ENCODE data around the gene CHSY3.

GRCh38 chr5:130116972-130117371 lies 212.7 kb downstream of the CHSY3 start:
- TF ChIP-seq CTCF (IDR thresholded peaks at IDR 0.05) (no peak), POLR2A (IDR thresholded peaks at IDR 0.05) (no peak)
